GM03348 (cell line): ENCODE data around the gene STK35.
"Not testable (repeated sequence)": the region's sequence is repeated elsewhere in the genome, so short reads cannot be mapped to it uniquely, and the experiment has no call there.

Source experiments
- DNase-seq: peaks from one replicate; pipeline ENCODE4 v3.0.0; 2012; ENCODE audit warnings: low spot score

The STK35 gene

DNA sequence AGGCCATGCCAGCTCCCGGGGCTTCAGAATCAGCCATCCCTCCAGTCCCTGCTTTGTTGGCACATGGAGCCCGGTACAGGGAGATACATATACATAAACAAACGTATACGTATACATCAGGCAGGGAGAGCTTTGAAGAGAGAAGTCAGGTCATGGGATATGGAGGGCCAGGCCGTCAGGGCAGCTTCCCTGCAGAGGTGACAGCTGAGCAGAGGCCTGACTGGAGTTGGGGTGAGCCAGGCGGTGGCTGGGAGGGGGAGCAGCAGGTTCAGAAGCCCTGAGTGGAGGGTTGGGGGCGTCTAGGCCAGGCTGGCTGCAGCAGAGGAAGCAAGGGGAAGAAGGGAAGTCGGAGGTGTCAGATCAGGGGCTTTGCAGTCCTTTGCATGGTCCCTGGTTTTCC, 61.7 kb downstream of the STK35 start:
- no peak for DNase-seq

DNA sequence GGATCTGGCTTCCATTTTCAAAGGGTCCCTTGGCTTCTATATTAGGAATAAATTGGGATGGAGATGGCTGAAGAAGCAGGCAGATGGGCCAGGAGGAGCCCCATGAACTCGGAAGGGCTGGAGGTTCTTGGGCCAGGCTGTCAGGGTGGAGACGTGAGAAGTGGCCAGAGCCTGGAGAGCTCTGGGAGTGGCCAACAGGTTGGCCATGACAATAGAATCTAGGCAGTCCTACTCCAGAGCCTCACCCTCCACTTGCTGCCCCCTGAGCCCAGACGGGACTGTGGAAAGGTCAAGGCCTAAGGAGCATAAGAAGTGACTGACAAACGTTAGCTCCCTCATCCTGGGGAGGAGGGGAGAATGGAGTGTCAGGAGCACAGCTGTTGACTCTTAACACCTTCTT, 62.1 kb downstream of the STK35 start:
- no peak for DNase-seq

- DNase-seq = no peak
Measured at GRCh38 chr20:2164421-2164820, 62.8 kb downstream of the STK35 start.

DNA sequence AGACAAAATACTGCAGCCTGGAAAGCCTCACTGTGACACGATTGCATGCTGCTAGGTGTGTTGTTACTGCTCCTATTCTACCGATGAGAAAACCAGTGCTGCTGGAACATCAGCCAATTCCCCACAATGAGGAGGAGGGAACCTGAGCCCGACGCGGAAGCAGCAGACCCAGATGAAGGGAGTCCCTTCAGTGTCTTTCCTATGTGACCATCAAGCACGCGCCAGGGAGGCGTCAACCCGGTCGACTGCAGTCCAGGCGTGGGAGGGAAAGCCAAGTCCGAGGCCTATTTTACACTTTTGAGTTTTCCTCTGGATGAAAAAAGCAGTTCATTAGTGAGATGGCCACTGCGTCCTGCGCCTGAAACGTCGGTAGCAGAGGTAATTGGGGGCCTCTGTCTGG, 63.3 kb downstream of the STK35 start:
- DNase-seq = no peak

- DNase-seq = no peak
Measured at GRCh38 chr20:2165871-2166270, 64.2 kb downstream of the STK35 start.

- DNase-seq = no peak
Measured at GRCh38 chr20:2167112-2167511, 65.5 kb downstream of the STK35 start.

- no peak for DNase-seq
Measured at GRCh38 chr20:2168946-2169345, 67.3 kb downstream of the STK35 start.

- no peak for DNase-seq
Measured at GRCh38 chr20:2169456-2170088, 67.9 kb downstream of the STK35 start.

GRCh38 chr20:2170404-2170803, 68.8 kb downstream of the STK35 start:
- no peak for DNase-seq

DNA sequence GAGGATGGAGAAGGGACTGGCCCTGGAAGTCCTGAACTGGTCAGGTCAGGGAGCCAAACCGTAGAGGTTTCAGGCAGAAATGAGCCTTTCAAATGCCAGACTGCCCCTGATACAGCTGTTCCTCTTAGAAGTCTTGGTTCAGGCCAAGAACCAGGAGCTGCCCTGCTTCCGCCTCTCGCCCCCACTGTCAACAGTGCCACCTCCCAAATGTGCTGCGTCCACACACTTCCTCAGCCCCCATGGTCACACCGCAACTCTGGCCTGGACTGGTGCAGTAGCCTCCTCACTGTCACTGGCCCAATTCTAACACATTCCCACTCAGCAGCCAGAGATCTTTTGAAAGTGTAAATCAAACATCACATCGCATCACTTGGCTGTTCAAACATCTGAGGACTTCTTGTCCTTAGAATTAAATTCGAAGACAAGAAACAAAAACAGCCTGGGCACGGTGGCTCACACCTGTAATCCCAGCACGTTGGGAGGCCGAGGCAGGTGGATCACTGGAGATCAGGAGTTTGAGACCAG, 69.7 kb downstream of the STK35 start:
- no peak for DNase-seq

GRCh38 chr20:2171840-2172239, 70.2 kb downstream of the STK35 start:
- DNase-seq = not testable (repeated sequence)

- peak; percentile 90 for DNase-seq
Measured at GRCh38 chr20:2172305-2173175, 70.9 kb downstream of the STK35 start.

GRCh38 chr20:2173186-2173585, 71.6 kb downstream of the STK35 start:
- DNase-seq = no peak

DNA sequence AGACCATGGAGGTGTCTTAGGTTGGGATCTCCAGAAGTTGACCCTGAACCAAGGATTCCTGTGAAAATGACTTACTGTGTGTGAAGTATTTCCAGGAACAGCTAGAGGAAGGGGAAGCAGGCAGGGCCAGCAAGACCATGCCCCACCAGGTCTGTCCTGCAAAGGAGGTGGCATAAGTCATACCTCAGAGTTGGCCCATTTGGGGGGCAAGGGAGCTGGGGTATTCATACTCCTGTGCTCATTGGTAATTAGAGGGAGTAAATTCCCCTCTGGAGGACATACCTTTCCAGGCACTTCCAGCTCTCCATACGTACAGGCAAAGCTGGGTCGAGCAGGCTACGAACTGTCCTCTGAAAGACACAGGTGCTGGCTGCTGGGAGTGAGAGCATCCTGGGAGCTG, 72.4 kb downstream of the STK35 start:
- no peak for DNase-seq

DNA sequence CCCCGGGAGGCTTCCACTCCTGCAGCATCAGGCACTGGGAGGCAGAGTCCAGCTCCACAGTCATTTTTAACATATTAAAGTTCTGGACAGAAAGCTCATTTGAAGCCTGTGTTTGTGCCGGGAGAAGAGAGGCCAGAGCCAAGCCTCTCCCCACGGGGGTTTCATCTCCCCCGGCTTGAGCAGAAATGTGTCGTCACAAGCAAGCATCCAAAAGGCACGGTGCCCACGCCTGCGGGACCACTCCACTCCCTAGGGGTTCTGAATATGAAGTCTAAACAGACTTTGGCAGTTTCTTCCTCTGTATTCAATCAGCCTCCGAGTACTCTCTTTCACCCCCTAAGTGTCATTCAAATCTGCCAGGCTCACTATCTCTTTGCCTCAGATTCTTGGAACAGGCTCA, 75.3 kb downstream of the STK35 start:
- no peak for DNase-seq

GRCh38 chr20:2178318-2179232, 76.9 kb downstream of the STK35 start:
- no peak for DNase-seq

DNA sequence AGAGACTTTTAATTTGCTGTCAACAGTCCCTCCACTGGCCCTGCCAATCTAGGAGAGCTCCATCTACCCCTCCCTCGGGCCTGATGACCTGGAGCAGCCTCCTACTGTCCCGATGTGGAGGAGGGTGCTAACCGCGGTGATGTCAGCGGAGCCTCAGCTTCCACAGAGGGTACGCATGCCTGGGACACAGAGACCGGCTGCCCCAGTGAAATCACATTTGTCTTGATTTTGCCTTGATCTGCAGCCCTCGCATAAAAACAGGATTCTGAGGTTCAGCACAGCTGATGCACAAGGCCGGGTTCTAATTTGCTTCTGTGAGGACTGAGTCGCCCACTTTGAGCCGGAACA, 77.6 kb downstream of the STK35 start:
- no peak for DNase-seq

DNA sequence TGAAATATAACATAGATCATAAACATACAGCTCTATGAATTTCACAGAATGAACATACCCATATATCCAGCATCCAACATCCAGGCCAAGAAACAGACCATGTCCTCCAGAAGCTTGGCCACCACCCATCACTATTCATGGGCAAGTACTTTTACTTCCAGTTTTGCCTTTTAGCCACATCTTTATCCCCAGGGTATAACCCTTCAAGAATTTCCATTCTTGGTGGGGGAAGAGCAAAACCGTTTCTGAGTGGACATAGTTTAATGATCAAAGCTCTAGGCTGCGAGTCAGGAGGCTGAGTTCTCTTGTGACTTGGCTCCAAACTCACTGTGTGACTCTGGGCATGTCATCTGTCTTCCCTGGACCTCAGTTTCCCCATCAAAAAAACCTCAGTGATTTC, 78.3 kb downstream of the STK35 start:
- no peak for DNase-seq

- DNase-seq = no peak
Measured at GRCh38 chr20:2183381-2183780, 81.8 kb downstream of the STK35 start.

DNA sequence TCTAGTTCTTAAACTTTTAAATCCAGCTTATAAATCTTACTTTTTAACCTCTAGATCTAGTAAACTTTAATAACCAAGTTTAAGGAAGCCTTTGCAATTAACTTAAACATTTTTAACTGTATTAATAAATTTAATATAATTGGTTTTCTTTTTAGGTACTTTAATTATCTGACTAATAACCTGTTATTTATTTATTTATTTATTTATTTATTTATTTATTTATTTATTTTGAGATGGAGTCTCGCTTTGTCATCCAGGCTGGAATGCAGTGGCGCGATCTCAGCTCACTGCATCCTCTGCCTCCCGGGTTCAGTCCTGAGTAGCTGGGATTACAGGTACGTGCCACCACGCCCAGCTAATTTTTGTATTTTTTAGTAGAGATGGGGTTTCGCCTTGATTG, 83.3 kb downstream of the STK35 start:
- DNase-seq = not testable (repeated sequence)

GRCh38 chr20:2195614-2196013, 94.0 kb downstream of the STK35 start:
- no peak for DNase-seq

GRCh38 chr20:2197166-2197565, 95.5 kb downstream of the STK35 start:
- DNase-seq = no peak
